PFSK-1 (cell line): ENCODE measurements around the gene FBXL7.

Experiments used
- FOXP2 ChIP-seq: optimal IDR thresholded peaks from 2 replicates; pipeline ENCODE3; 2011; ENCODE audit warnings: borderline replicate concordance, control low read depth, inconsistent platforms; ENCODE audit not compliant: insufficient read depth; ENCODE audit errors: extremely low read length, extremely low read depth
- POLR2AphosphoS5 ChIP-seq: IDR thresholded peaks from 2 replicates; pipeline ENCODE4 v1.6.1; 2012; ENCODE audit warnings: low read depth, mild to moderate bottlenecking, control low read depth, low read length, moderate library complexity
- REST ChIP-seq, 2 experiments: IDR thresholded peaks; 2 replicates each; pipeline versions ENCODE4 v1.6.1 to v1.8.0; 2011 to 2012; ENCODE audit warnings: low read depth in 2 of 2, low read length in 2 of 2, control low read depth in 1 of 2, inconsistent platforms in 1 of 2, mild to moderate bottlenecking in 1 of 2, moderate library complexity in 1 of 2; ENCODE audit not compliant: insufficient read depth in 1 of 2
- SIN3A ChIP-seq: IDR thresholded peaks from 2 replicates; pipeline ENCODE4 v1.6.1; 2012; ENCODE audit warnings: mild to moderate bottlenecking, low read length, moderate library complexity, borderline replicate concordance; ENCODE audit not compliant: insufficient read depth
- TAF1 ChIP-seq: IDR thresholded peaks from 2 replicates; pipeline ENCODE4 v1.6.1; 2012; ENCODE audit warnings: low read length, control low read depth, borderline replicate concordance; ENCODE audit not compliant: insufficient read depth

The FBXL7 gene

GRCh38 chr5:15889001-15889400 lies 389.0 kb downstream of the FBXL7 start:
- no peak for TF ChIP-seq REST (IDR thresholded peaks at IDR 0.05; ENCODE audit: insufficient read depth in 1 of 2, low read depth in 2 of 2, low read length in 2 of 2)

GRCh38 chr5:15893866-15894265 lies 393.9 kb downstream of the FBXL7 start:
- no peak for TF ChIP-seq FOXP2
- no peak for TF ChIP-seq SIN3A
- TF ChIP-seq REST (IDR thresholded peaks at IDR 0.05; ENCODE audit: insufficient read depth in 1 of 2, low read depth in 2 of 2, low read length in 2 of 2) = no peak
- TF ChIP-seq TAF1 = no peak
- TF ChIP-seq POLR2AphosphoS5 = no peak

GRCh38 chr5:15897656-15898055 lies 397.7 kb downstream of the FBXL7 start:
- TF ChIP-seq FOXP2 = no peak
- TF ChIP-seq POLR2AphosphoS5 = no peak
- TF ChIP-seq TAF1 = no peak
- no peak for TF ChIP-seq SIN3A
- no peak for TF ChIP-seq REST (IDR thresholded peaks at IDR 0.05; ENCODE audit: insufficient read depth in 1 of 2, low read depth in 2 of 2, low read length in 2 of 2)

GRCh38 chr5:15898641-15899040 lies 398.7 kb downstream of the FBXL7 start:
- TF ChIP-seq REST (IDR thresholded peaks at IDR 0.05; ENCODE audit: insufficient read depth in 1 of 2, low read depth in 2 of 2, low read length in 2 of 2) = no peak
- no peak for TF ChIP-seq POLR2AphosphoS5
- TF ChIP-seq SIN3A = no peak
- no peak for TF ChIP-seq TAF1
- TF ChIP-seq FOXP2 = no peak

GRCh38 chr5:15899481-15899880 lies 399.5 kb downstream of the FBXL7 start:
- TF ChIP-seq SIN3A (no peak), POLR2AphosphoS5 (no peak), TAF1 (no peak), FOXP2 (no peak)
